RCC 7860 (cell line): ENCODE results near the gene ACTG1.

ENCODE experiments used
- DNase-seq: peaks from one replicate; pipeline ENCODE4 v3.0.0-alpha.2; 2015; ENCODE audit warnings: low spot score
- FAIRE-seq: peaks from 2 replicates; lab custom pipeline; 2012; peaks lifted over from hg19 to GRCh38; lab: Jason Lieb, UNC

The ACTG1 gene

DNA sequence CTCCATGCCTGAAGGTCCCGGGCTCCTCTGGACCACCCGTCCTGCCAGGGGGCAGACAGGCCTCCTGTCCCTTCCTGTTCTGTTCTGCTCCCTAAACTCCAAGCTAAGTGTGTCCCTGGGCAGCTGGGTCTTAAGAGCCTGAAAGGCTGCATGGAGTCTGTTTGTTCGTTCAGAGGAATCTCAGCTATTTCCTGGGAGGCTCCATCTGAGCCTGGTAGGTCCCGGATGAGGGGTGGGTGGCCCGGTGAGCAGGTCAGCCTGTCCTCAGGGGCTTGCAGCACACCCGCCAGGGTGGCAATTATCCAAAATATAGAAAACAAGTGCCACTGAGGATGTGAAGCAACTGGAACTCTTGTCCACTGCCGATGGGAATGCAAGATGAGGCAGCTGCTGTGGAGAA is 12.6 kb downstream of the ACTG1 start:
- FAIRE-seq = no peak
- DNase-seq = no peak

DNA sequence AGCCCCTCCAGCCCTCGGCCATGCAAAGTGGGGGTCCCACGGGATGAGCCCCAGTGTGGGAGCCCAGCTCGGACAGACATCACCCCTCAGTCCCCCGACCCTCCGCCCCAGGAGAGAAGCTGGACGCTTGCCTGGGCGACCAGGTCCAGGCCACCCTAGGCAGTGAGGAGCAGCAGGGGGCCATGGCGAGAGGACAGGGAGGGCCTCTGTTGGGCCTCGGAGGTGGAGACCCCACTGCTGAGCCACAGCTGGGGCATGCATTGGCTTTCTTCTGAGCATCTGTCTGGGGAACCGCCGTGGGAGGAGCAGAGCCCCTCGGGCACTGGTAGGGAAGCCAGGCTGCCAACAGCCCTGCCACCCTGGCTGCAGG is 13.0 kb downstream of the ACTG1 start:
- DNase-seq = no peak
- no peak for FAIRE-seq

DNA sequence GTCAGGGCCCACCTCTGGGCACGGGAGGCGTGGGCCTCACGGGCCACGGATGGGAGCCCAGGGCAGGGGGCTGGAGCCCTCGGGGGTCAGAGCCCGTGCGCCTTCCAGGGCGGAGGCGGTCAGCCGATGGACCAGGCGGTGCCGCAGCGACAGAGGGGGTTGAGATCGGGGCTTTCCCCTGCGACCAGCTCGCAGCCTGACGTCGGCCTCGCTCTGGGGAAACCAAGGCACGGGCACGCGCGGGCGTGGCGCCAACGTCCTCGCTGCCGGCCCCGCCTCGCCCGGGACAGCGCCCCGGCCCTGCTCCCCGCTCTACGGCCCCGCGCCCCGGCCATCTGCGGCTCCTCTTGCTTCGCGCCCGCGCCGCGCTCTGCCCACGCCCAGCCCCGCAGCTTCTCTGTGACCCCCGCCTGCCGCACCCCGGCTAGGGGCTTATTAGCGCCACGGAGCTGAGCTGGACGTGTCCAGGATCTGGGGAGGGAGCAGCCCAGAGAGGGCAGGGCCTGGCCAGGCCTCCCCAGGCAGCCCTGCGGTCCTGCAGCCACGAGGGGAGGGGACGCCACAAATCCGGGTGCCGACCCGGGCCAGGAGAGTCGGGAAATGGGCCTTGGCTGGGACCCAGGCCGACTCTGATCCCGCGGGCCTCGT is 13.5 kb downstream of the ACTG1 start:
- DNase-seq (no peak), FAIRE-seq (no peak)

DNA sequence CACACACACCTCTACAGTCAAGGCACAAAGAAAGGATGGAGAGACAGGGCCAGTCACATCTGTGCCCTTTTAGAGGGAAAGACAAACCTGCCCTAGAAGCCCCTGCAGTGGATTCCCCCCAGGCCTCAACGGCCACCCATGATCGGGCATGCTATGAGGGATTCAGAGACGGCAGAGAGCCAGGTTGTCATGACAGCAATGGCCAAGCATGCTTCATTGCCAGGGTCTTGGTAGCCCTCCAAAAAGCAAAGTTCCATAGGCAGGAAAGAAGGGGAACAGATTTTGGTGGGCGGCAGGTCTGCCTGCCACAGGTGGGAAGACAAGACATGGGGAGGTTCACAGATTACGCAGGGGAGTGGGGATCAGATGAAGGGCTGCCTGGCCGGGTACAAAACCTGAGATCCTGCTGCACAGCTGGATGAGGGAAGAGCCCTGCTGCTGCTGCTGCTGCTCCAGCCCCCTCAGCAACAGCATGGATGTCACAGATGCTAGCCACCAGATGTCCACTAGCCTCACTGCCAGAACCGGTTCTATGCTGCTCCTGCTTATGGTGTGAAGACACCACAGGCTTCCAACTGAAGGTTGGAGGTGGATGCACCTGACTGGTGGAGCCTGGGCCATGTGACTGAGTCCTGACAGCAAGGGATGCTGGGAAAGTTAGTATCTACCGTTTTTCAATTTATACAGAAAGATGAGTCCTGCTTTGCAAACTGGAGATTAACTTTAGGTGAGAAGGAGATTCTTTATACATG is 17.8 kb downstream of the ACTG1 start:
- DNase-seq (no peak), FAIRE-seq (no peak)

DNA sequence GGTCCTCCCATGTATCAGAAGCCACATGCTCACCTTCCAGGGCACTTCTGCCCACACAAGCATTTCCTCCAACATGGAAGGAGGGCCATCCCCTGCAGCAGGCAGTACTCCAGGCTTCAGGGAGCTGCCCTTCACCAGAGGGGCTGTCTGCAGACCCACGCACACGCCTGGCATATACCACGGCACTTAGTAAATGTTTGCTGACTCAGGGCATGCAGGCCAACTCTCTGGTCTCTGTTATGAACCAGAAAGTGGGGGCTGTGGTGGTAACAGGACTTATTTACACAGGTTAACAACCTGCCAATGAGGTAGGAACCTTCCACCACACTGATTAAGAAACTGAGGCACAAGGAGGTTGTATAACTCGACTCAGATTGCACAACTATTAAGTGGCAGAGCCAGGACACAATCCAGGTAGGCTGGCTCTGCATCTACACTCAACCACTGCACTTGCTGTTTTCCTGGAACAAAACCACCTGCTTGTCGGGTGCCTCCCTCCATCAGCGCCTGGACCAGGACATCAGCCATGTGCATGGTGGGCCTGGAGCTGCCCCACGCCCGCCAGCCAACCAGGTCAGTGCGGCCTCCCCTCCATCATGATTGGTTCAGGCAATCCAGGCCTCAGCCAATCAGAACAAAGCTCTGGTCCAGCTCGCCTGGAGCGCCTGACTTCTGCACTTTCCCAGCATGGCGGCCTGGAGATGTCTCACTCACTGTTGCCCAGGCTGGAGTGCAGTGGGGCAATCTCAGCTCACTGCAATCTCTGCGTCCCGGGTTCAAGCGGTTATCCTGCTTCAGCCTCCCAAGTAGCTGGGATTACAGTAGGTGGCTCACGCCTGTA is 19.2 kb downstream of the ACTG1 start:
- FAIRE-seq (no peak), DNase-seq (no peak)

DNA sequence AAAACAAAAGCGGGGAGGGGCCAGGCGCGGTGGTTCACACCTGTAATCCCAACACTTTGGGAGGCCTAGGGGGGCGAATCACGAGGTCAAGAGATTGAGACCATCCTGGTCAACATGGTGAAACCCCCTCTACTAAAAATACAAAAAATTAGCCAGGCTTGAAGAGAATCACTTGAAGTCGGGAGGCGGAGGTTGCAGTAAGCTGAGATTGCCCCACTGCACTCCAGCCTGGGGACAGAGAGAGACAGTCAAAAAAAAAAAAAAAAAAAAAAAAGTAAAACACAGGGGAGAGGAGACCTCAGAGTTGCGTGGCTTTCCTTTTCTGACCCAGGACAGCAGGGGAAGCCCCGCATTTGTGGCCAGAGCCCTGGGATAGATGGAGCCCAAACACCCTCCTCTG is 19.9 kb downstream of the ACTG1 start:
- FAIRE-seq = no peak
- no peak for DNase-seq

DNA sequence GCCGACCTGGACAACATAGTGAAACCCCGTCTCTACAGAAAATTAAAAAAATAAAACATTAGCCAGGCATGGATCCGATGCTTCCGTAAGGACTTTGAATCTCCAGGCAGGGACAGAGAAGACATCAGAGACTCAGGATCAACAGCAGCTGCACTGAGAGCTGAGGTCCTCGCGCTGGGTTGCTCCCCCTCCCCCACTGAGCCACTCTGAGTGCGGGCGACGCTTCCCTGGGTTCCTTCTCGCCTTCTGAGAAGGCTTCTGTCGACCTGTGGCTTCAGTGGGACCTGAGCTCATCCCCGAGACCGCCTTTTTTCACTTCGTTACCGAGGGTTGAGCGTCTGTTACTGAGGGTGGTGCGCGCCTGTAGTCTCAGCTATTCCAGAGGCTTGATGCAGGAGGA is 20.4 kb downstream of the ACTG1 start:
- FAIRE-seq (no peak), DNase-seq (no peak)

DNA sequence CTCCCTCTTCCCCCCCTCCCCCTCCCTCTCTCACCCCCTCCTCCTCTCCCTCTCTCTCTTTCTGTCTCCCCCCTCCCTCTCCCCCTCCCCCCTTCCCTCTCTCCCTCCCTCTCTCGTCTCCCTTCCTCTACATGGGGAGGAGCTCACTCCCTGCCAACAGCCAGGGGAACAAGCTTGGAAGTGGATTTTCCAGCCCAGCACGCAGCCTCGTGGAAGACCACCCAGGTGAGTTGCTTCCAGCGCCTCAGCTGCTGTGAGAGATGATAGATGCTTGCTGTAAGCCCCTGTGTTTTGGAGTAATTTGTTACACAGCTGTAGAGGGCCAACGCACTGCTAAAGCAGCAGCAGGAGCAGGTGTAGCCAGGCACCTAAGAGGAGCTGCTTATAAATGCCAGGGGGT is 20.8 kb downstream of the ACTG1 start:
- FAIRE-seq (no peak), DNase-seq (no peak)

DNA sequence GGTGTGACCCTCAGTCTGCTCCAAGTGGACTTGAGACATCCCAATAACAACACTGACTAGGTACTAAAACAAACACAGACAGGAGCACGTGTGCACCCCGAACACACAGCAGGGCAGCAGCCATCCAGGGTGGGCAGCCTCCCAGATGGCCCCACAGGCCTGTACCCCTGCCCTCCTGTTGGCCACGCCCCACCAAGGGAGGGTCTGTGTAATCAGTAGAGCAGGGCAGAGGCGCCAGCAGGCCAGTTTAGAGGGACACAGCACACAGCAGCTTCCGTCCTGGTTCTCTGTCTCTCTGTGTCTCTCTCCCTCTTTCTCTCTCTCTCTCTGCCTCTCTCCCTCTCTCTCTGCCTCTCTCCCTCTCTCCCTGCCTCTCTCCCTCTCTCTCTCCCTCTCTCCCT is 21.4 kb downstream of the ACTG1 start:
- no peak for FAIRE-seq
- no peak for DNase-seq

DNA sequence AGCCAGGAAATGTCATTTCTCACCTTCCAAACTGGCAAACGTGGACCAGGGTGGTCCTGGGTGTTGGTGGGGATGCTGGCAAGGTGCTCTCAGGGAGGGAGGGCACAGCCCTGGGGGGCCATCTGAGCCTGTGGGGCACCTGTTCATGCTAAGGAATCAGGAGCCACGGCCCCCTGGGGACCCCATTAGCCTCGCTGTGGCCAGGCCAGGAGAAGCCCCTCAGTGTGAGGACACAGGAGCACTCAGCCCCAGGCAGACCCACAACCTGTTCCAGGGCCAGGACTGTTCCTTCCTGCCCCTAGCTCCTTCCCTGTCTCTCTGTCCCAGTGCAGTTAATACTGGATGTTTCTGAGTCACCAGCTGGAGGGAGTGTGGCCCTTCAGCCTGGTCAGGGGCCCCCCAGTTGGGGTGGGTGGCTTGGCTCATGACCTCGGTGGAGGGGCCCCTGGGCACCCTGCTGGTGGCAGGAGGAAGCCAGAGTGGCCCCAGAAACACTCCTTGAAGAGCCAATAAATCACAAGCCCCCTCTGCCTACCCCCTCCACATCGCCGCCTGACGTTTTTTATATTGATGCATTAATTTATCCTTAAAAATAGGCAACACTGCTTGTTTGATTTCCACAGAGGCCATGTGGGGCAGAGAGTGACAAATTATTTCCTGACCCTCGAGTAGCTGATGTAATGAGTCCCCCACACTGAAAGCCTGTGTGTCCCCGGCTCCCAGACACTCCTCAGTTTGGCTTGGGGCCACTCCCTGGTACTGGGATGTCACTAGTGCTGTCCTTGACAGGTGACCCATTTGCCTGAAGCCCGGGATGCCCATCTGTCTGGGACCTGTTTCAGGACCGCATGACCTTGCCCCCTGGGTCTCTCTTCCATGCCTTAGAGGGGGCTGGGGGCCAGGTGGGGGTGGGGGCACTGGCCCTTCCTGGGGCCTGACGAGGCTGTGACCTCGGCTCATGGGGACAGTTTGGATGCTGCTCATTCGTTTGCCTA is 22.3 kb downstream of the ACTG1 start:
- DNase-seq = no peak
- no peak for FAIRE-seq

DNA sequence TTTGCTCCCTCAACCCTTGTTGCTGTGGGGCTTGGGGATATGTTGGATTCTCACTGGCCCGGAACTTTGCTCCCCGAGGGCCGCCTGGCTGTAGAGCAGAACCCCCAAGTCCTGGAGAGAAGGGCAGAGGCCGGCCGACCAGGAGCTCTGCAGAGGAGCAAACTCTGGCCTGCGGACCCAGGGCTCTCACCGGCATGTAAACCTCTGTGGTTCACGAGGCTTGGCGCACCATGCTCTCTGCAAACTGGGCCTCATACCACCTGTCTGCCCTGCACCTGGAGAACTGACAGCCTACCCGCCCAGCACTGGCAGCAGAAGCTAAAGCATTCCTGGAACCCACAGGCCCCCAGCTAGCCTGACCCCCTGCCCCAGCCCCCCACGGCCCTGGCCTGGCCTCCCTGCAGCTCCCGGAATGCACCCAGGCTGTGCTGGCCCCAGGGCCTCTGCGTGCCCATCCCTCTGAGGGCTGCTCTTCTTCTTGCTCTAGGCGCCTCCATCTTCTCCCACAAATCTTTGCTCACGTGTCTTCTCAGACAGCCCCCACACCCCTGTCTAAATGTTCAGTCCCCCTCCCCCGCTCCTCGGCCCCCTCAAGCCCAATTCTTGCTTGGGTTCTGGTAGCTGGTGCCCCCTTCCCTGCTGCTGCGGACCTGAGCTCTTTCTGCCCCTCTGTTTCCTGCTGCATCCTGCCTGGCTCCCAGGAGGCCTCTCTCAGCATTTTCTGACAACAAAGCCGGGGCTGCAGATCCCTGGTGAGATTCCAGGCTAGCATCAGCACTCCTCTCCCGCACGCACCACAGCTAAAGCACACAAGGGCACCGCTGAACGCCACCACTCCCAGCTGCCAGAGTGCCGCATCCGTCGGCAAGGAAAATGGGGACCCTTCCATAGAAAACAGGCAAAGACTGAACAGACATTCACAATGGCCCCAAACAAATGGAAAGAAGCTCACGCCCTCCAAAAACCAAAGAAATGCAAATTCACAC is 23.3 kb downstream of the ACTG1 start:
- FAIRE-seq (no peak), DNase-seq (no peak)

DNA sequence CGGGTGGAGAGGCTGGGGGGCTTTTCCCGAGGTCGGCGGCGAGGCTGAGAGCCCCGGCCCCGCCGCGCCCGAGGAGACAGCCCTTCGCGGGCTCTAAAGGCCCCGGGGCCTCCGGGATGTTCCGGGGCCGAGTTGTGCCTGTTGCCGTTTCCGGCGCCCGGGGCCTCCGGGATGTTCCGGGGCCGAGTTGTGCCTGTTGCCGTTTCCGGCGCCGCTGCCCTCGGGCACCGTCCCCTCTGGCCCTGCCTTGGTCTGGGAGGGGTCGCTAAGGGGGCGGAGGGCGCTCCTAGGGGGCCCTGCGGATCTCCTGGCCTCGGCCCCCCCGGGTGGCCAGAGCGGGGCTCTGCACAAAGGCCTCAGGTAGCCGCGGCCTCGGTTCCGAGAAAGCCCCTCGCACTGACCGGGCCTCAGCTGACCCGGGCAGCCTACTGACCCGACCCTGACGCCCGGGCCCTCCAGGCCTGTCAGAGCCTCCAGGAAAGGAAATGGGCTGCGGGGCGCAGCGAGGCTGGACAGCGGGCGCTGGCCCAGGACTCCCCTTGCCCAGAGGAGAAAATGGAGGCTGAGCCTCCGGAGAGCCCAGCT is 24.2 kb downstream of the ACTG1 start:
- DNase-seq (no peak), FAIRE-seq (no peak)

DNA sequence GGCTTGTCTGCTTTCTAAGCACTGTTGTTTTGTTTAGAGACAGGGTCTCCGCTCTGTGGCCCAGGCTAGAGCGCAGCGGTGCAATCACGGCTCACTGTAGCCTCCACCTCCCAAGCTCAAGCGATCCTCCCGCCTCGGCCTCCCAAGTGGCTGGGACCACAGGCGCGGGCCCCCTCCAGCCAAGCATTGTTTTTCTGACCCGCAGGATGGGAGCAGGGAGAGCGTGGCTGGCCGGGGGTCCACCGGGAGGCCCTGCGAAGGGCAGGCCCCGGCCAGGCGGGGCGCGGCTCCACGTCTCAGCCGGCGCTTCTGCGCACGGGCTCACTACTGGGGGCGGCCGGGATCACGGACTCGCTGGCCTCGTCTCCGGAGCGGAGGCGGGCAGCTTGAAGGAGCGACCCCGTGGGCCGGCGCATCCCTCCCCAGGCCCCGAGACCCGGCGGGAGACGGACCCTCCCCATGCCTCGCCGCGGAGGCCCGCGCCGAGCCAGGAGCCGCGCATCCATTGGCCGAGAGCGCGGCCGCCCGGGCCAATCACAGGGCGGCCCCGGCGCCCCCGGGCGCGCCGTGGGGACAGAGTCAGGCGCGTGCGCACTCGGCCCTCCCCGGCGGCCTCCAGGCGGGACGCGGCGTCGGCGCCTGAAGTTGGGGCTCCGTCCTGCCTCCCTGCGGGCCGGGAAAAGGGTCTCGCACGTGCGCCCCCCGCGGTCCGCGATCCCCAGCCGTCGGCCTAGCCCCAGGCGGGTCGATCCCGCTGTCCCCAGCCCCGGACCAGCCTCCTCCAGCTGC is 24.9 kb downstream of the ACTG1 start:
- FAIRE-seq = no peak
- peak; percentile 33 for DNase-seq

DNA sequence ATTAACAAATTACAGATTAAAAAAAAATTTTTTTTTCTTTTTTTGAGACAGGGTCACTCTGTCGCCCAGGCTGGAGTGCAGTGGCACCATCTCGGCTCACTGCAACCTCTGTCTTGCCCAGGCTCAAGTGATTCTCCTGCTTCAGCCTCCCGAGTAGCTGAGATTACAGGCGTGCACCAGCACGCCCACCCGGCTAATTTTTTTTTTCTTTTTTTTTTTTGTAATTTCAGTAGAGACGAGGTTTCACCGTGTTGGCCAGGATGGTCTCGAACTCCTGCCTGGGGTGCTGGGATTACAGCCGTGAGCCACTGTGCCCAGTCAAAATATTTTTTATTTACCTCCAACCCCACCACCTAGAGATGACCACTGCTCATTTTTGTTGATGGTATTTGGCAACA is 25.5 kb downstream of the ACTG1 start:
- no peak for DNase-seq
- FAIRE-seq = no peak

DNA sequence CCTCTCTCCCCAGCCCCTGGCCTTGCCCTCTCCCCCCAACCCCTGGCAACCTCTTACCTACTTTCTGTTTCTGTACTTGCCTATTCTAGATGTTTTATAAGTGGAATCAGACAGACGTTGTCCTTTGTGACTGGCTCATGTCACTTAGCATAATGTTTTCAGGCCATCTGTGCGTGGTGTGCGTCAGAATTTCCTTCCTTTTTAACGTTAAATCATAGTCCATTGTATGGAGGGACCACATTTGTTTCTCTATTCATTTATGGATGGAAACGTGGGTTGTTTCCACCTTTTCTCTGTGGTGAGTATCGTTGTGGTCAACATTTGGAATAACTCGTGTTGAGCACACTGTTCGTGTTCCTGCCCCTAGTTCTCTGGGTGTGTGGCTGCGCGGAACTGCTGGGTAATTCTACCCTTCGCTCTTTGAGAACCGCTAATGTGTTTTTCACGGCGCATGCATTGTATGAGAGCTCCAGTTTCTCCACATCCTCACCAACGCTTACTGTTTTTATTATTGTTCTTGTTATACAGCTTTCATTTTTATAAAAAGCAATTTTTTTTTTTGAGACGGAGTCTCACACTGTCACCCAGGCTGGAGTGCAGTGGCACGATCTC is 26.3 kb downstream of the ACTG1 start:
- FAIRE-seq (no peak), DNase-seq (no peak)

DNA sequence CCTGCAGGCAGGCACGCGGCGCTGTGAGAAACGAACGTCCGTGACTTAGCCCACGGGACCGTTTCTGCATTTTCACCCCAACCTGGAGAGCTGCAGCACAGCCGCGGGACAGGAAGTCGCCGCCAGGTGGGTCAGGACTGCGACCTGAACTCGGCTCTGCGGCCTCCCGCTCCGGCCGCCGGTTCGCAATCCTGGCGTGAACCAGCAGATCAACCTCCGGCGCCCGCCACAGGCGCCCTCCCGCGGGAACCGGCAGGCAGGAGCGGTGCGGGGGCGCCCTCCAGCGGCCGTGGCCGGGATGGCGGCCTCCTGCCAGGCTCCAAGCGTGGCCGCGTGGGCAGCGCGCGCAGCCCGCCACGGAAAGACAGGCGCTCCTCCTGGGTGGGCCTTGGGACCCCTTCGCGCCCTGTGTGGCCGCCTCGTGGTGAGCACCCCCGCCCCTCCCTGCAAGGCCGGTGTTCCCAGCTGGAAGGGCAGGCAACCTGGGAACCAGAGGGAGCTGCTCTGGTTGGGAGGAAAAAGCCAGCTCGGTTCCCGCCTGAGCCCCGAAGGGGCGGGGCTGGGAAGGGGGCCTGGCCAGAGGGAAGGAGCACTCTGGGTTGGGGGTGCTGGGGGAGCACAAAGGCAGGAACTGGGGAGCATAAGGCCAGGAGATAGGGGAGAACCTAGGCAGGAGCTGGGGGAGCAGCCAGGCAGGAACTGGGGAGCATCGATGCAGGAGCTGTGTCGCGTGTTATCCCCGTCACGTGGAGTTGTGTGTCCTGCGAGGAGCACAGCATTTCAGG is 28.2 kb downstream of the ACTG1 start:
- DNase-seq (peak; percentile 65), FAIRE-seq (no peak)

DNA sequence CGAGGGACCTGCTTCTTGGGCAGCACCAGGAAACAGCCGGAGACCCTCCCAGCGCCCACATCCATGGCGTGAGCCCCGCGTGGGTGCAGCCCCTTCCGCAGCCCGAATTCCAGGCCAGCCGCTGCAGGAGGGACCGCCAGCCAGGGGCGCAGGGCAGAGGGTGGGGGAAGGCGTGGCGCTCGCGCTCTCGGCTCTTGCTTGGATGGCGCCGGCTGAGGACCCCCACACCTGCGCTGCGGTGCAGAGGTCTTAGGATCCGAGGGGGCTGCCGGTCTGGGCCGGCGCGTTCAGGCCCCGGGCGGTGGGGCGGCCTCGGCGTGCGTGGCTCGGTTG is 28.8 kb downstream of the ACTG1 start:
- FAIRE-seq = no peak

More for the DNA sequence above, 28.8 kb downstream of the ACTG1 start:
- no peak for DNase-seq
